Mesendoderm (in vitro differentiated cells): ENCODE measurements around the gene PERP.

Source experiments
- DNase-seq: peaks from one replicate; pipeline ENCODE4 v3.0.0; 2013
- H2AK5ac ChIP-seq: 2 replicates; pipeline ENCODE4 v1.6.1; 2013; ENCODE audit warnings: low read length, inconsistent platforms
- H2BK120ac ChIP-seq: 2 replicates; pipeline ENCODE4 v1.6.1; 2013; ENCODE audit warnings: low read depth, mild to moderate bottlenecking, low read length, moderate library complexity, mixed read lengths
- H2BK15ac ChIP-seq: replicated peaks from 2 replicates; pipeline ENCODE4 v1.6.1; 2013; ENCODE audit warnings: low read depth, mild to moderate bottlenecking, moderate library complexity
- H2BK5ac ChIP-seq: 2 replicates; pipeline ENCODE4 v1.6.1; 2013; ENCODE audit warnings: low read length, inconsistent platforms
- H3K18ac ChIP-seq: 2 replicates; pipeline ENCODE4 v1.6.1; 2013; ENCODE audit warnings: mild to moderate bottlenecking, low read length, mixed read lengths
- H3K23ac ChIP-seq: one replicate; pipeline ENCODE4 v1.6.1; 2013; ENCODE audit warnings: low read length
- H3K27ac ChIP-seq: 2 replicates; pipeline ENCODE4 v1.5.1; 2013; ENCODE audit warnings: low read depth, mild to moderate bottlenecking, inconsistent platforms, low read length, moderate library complexity
- H3K27me3 ChIP-seq: 2 replicates; pipeline ENCODE4 v1.6.1; 2013; ENCODE audit warnings: low read length, control low read depth, mild to moderate bottlenecking, inconsistent platforms; ENCODE audit not compliant: insufficient read depth, poor library complexity
- H3K36me3 ChIP-seq: 2 replicates; pipeline ENCODE4 v1.6.1; 2013; ENCODE audit warnings: low read length, inconsistent platforms; ENCODE audit not compliant: control insufficient read depth, insufficient read depth
- H3K4ac ChIP-seq: one replicate; pipeline ENCODE4 v1.6.1; 2013; ENCODE audit warnings: low read depth, mild to moderate bottlenecking, low read length, moderate library complexity
- H3K4me1 ChIP-seq: 2 replicates; pipeline ENCODE4 v1.6.1; 2013; ENCODE audit warnings: low read depth, low read length, inconsistent platforms; ENCODE audit not compliant: control insufficient read depth
- H3K4me2 ChIP-seq: 2 replicates; pipeline ENCODE4 v1.6.1; 2013; ENCODE audit warnings: low read length
- H3K4me3 ChIP-seq: 2 replicates; pipeline ENCODE4 v1.5.1; 2013; ENCODE audit warnings: mild to moderate bottlenecking, low read length
- H3K56ac ChIP-seq: one replicate; pipeline ENCODE4 v1.6.1; 2013; ENCODE audit warnings: low read length
- H3K79me1 ChIP-seq: 2 replicates; pipeline ENCODE4 v1.6.1; 2013; ENCODE audit warnings: low read length, inconsistent platforms
- H3K79me2 ChIP-seq: 2 replicates; pipeline ENCODE4 v1.6.1; 2013; ENCODE audit warnings: mild to moderate bottlenecking, low read length; ENCODE audit not compliant: control insufficient read depth, insufficient read depth
- H3K9ac ChIP-seq: 2 replicates; pipeline ENCODE4 v1.6.1; 2013; ENCODE audit warnings: low read length, inconsistent platforms
- H4K5ac ChIP-seq: one replicate; pipeline ENCODE4 v1.6.1; 2013; ENCODE audit warnings: low read length
- H4K8ac ChIP-seq: one replicate; pipeline ENCODE4 v1.6.1; 2013; ENCODE audit warnings: low read depth, mild to moderate bottlenecking, control low read depth, low read length, moderate library complexity
- WGBS: extraction: QIAGEN DNeasy Blood & Tissue Kit; methylation state at CpG from one replicate; pipeline ENCODE4 v1.1.7; 2013; ENCODE audit warnings: low lambda C conversion rate, missing lambda C conversion rate; ENCODE audit not compliant: insufficient coverage; ENCODE audit errors: extremely low coverage; 5-methylcytosine and 5-hydroxymethylcytosine counted together

PERP gene

DNA sequence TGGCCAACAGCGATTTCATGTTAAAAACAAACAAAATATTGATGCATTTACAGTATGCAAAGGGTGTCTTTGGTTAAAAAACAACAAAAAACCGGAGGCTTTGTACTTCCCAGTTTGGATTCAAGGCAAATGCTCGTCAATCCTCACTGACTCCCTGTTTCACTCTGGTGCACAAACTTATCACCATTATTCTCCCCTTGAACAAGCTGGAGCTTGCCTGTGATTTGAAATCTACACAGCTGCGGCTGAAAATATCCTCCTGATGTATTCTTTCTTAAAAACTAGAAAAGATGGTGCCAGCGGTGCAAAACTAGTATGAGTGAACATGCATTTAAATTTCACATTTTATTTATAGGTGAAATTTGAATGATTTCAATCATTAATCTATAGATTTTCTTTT is 3.3 kb downstream of the PERP start:
- H3K18ac ChIP-seq, result no peak overlapping the region
- H3K79me1 ChIP-seq, result no peaks in the 10 kb centered on the region
- no peak overlapping the region for H3K4ac ChIP-seq
- no peak overlapping the region for H3K23ac ChIP-seq
- no peaks in the 10 kb centered on the region for H3K27me3 ChIP-seq
- peak overlapping the region; percentile 19 for H3K9ac ChIP-seq
- no peak overlapping the region for H2BK120ac ChIP-seq
- no CpG with 5 or more reads among the region's 5 CpGs for WGBS
- H2BK5ac ChIP-seq, result no peak overlapping the region
- H3K56ac ChIP-seq, result peak overlapping the region; percentile 27
- no peaks in the 10 kb centered on the region for H3K36me3 ChIP-seq
- no peak overlapping the region for H2AK5ac ChIP-seq
- peaks cover 11% of the 10 kb centered on the region for H3K4me1 ChIP-seq
- no peak overlapping the region for H3K4me3 ChIP-seq
- H4K5ac ChIP-seq, result no peak overlapping the region
- H3K27ac ChIP-seq, result no peak overlapping the region
- no peak for DNase-seq
- H4K8ac ChIP-seq, result no peak overlapping the region
- no peak overlapping the region for H3K4me2 ChIP-seq
- H2BK15ac ChIP-seq, result peak overlapping the region; percentile 43
- peaks cover 27% of the 10 kb centered on the region for H3K79me2 ChIP-seq

DNA sequence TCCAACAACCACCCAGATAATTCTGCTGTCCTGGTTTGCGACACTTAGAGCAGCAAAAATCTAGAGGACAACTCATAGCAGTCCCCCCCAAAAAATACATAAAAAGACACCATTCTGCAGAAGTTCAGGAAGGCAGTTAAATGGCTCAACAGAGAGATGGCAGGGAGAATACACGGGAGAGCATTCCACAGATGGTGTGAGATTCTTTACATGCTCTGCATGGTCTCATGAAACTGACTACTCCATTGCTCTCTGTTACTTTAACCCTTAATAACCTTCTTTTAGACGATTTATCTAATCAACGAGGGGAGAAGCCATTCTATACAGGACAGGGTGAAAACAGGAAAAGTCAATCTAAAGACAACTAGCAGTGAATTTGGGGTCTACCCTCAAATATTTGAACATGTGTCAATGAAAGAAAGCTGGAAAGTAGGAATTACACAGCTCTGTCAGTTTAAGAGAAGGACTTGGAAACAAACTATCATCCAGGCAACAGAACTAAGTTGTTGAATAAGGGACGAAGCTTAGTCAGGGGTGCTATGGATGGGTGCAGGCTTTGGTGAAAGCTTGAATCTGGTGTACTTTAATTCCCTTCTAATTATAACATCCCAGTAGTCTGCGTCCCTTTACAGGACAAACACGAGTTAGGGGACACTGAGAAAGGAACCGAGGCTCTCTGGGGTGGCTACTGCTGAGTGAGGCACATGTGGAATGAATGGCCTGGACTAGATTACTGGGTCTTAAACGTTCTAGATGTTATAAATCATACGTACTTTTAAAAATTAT is 5.1 kb downstream of the PERP start:
- no peak overlapping the region for H3K4me2 ChIP-seq
- peaks cover 5% of the 10 kb centered on the region for H3K79me1 ChIP-seq
- no peak overlapping the region for H2BK15ac ChIP-seq
- no peak overlapping the region for H4K5ac ChIP-seq
- H3K18ac ChIP-seq, result peak overlapping the region; percentile 93
- H3K4me3 ChIP-seq, result no peak overlapping the region
- no peaks in the 10 kb centered on the region for H3K27me3 ChIP-seq
- no peak overlapping the region for H3K23ac ChIP-seq
- no peak overlapping the region for H2BK5ac ChIP-seq
- H3K4me1 ChIP-seq, result peaks cover 11% of the 10 kb centered on the region
- DNase-seq, result peak; percentile 96
- no peaks in the 10 kb centered on the region for H3K36me3 ChIP-seq
- no peak overlapping the region for H2BK120ac ChIP-seq
- peak overlapping the region; percentile 79 for H3K4ac ChIP-seq
- H3K27ac ChIP-seq, result peak overlapping the region; percentile 60
- no peak overlapping the region for H3K9ac ChIP-seq
- no peak overlapping the region for H2AK5ac ChIP-seq
- peak overlapping the region; percentile 46 for H3K56ac ChIP-seq
- no CpG with 5 or more reads among the region's 10 CpGs for WGBS
- H3K79me2 ChIP-seq, result peaks cover 35% of the 10 kb centered on the region
- no peak overlapping the region for H4K8ac ChIP-seq

DNA sequence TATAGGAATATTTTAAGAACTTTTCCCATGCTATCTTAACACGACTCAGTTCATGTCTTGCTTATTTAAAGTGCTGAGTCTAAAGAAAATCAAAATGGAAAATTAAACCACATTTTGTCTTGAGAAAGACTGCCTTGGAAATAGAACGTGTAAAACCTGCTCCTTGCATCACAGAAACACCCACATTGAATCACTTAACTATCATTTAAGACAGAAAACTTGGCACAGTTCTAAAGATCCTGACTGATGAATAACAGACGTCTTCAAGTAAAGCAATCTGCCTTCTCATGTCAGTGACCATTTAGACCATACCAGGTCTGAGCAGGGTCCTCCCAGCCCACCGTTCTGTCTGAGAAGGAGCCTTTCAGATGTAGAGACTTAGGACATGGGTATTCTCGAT is 7.4 kb downstream of the PERP start:
- H3K9ac ChIP-seq, result no peak overlapping the region
- H3K18ac ChIP-seq, result peak overlapping the region; percentile 7
- H3K4me3 ChIP-seq, result no peak overlapping the region
- H2BK5ac ChIP-seq, result no peak overlapping the region
- H3K27me3 ChIP-seq, result no peaks in the 10 kb centered on the region
- DNase-seq, result no peak
- peaks cover 26% of the 10 kb centered on the region for H3K79me2 ChIP-seq
- no peak overlapping the region for H2BK15ac ChIP-seq
- no peak overlapping the region for H2AK5ac ChIP-seq
- no peak overlapping the region for H4K8ac ChIP-seq
- H3K23ac ChIP-seq, result no peak overlapping the region
- no peak overlapping the region for H3K56ac ChIP-seq
- no CpG with 5 or more reads among the region's 5 CpGs for WGBS
- no peak overlapping the region for H3K4me2 ChIP-seq
- no peak overlapping the region for H3K4ac ChIP-seq
- no peak overlapping the region for H3K27ac ChIP-seq
- peaks cover 6% of the 10 kb centered on the region for H3K4me1 ChIP-seq
- no peak overlapping the region for H2BK120ac ChIP-seq
- H3K36me3 ChIP-seq, result peaks cover 4% of the 10 kb centered on the region
- peaks cover 10% of the 10 kb centered on the region for H3K79me1 ChIP-seq
- H4K5ac ChIP-seq, result no peak overlapping the region

DNA sequence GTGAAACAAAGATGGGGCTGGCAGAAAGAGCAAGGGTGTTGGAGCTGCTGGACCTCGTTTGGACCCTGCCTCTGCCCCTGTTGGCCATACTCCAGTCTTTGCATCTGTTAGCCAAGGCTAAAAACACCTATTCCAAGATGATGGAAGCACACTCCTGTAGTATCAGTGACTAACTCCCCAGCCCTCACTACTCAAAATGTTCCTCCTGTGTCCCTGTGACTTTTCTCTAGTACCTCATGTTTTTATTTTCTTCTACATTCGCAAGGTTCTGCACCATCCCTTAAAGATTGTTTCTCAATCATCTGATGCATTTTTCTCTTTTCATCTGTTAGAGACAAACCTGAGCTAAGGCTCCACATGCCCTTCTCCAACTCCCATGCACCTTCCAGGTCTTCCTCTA is 8.9 kb downstream of the PERP start:
- peaks cover 4% of the 10 kb centered on the region for H3K36me3 ChIP-seq
- H3K4me2 ChIP-seq, result no peak overlapping the region
- H3K56ac ChIP-seq, result no peak overlapping the region
- peaks cover 5% of the 10 kb centered on the region for H3K4me1 ChIP-seq
- H2AK5ac ChIP-seq, result no peak overlapping the region
- no CpG with 5 or more reads among the region's 2 CpGs for WGBS
- H3K23ac ChIP-seq, result no peak overlapping the region
- H3K9ac ChIP-seq, result no peak overlapping the region
- H4K8ac ChIP-seq, result no peak overlapping the region
- H4K5ac ChIP-seq, result no peak overlapping the region
- no peak overlapping the region for H3K4me3 ChIP-seq
- H3K27ac ChIP-seq, result no peak overlapping the region
- H3K4ac ChIP-seq, result no peak overlapping the region
- H2BK5ac ChIP-seq, result no peak overlapping the region
- peaks cover 18% of the 10 kb centered on the region for H3K79me2 ChIP-seq
- no peak overlapping the region for H2BK15ac ChIP-seq
- no peak overlapping the region for H3K18ac ChIP-seq
- DNase-seq, result no peak
- no peak overlapping the region for H2BK120ac ChIP-seq
- H3K27me3 ChIP-seq, result no peaks in the 10 kb centered on the region
- peaks cover 10% of the 10 kb centered on the region for H3K79me1 ChIP-seq

DNA sequence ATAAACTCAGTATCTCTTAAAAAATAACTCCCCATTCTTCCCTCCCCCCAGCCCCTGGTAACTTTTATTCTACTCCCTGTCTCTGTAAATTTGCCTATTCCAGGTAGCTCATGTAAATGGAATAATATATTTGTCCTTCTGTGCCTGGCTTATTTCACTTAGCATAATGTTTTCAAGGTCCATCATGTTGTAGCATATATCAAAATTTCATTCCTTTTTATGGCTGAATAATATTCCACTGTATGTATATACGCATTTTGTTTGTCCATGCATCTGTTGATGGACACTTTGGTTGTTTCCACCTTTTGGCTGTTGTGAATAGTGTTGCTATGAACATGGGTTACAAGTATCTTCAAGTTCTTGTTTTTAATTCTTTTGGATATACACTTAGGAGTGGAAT is 13.0 kb downstream of the PERP start:
- WGBS, result no CpG with 5 or more reads among the region's 1 CpG
- H2AK5ac ChIP-seq, result no peak overlapping the region

DNA sequence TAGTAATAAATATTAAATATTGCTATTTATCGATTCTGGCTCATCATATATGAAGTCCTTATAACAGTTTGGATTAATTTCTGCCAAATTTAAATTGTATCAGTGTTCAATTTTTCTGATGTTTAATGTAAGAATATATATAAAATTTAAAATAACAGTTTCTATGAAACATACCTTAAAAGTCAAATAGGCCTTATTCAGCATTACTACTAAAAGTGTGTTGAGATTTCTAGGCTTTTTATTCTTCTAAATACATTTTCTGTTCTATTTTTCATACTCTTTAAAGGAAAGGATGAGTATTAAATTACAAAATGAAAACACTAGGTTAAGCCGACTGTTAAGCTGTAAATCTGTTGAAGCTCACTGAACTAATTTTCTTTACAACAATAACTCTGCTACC is 13.6 kb downstream of the PERP start:
- WGBS, result no CpG with 5 or more reads among the region's 2 CpGs
- Histone ChIP-seq H3K4me2 (no peak overlapping the region), H2AK5ac (no peak overlapping the region), H3K27ac (no peak overlapping the region), H3K4ac (no peak overlapping the region), H3K18ac (no peak overlapping the region), H3K56ac (no peak overlapping the region), H3K4me3 (no peak overlapping the region), H4K5ac (no peak overlapping the region), H3K79me1 (peaks cover 10% of the 10 kb centered on the region), H2BK5ac (no peak overlapping the region), H3K4me1 (peaks cover 3% of the 10 kb centered on the region), H3K9ac (no peak overlapping the region), H3K27me3 (no peaks in the 10 kb centered on the region), H3K23ac (no peak overlapping the region), H3K79me2 (peaks cover 7% of the 10 kb centered on the region), H4K8ac (no peak overlapping the region), H2BK120ac (no peak overlapping the region), H3K36me3 (peaks cover 4% of the 10 kb centered on the region), H2BK15ac (no peak overlapping the region)
- DNase-seq, result no peak

More for the DNA sequence above, 13.0 kb downstream of the PERP start:
- peaks cover 10% of the 10 kb centered on the region for H3K79me1 ChIP-seq
- peaks cover 3% of the 10 kb centered on the region for H3K4me1 ChIP-seq
- no peaks in the 10 kb centered on the region for H3K27me3 ChIP-seq
- no peak overlapping the region for H3K9ac ChIP-seq
- H2BK15ac ChIP-seq, result no peak overlapping the region
- H2BK120ac ChIP-seq, result no peak overlapping the region
- H3K56ac ChIP-seq, result no peak overlapping the region
- H3K36me3 ChIP-seq, result peaks cover 4% of the 10 kb centered on the region
- H4K5ac ChIP-seq, result no peak overlapping the region
- no peak overlapping the region for H3K23ac ChIP-seq
- H2BK5ac ChIP-seq, result no peak overlapping the region
- no peak overlapping the region for H3K4ac ChIP-seq
- DNase-seq, result no peak
- H3K79me2 ChIP-seq, result peaks cover 9% of the 10 kb centered on the region
- no peak overlapping the region for H3K4me2 ChIP-seq
- H3K18ac ChIP-seq, result no peak overlapping the region
- H4K8ac ChIP-seq, result no peak overlapping the region
- H3K4me3 ChIP-seq, result no peak overlapping the region
- H3K27ac ChIP-seq, result no peak overlapping the region
